NOMO-1 treated with DMSO at 0.1 percent for 48 hours (cell line): ENCODE data around the gene KANK4.

ENCODE experiments used
- DNase-seq: peaks from one replicate; lab custom pipeline; 2025; ENCODE audit not compliant: unreplicated experiment; lab: John Stamatoyannopoulos, UW

KANK4 gene

DNA sequence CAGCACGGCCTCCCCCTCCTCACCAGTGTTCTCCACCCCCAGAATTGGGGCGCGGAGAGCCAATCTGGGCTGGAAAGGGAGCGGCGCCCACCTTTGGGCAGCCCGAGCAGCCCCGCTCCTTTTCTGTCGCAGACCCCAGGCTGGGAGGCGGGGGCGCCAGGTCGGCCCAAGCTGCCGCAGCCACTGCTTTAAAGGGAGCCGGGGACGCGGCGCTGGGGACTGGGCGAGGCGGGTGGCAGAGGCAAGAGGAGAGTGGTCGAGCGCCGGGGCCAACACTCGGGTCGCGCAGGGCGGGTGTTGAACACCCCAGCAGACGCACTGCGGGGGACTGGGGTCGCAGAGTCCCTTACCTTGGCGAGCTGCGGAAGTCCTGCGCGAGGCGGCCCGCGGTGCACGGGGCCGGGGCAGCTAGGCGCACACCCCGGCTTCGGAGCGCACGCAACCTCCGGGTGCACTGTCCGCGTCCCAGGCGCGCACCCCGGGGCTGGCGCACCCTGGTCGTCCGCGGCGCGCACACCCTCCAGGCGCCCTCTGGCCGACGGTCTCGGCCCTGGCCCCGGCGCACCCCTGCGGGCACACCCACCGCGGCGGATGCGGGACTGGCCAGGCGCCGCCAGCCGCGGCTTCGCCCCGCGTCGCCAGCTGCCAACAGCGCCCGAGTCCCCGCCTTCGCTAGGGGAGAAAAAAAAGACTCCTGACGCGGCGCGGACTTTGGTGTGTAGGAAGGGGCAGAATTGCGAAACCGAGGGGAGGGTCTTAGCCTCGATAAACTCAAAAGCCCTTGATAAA is at the start of gene KANK4:
Gene KANK4, minus strand, starts transcription at position 679 of the 789 bp plus-strand sequence. CDS start 37,870 bp downstream, outside the sequence.
- DNase-seq = no peak

DNA sequence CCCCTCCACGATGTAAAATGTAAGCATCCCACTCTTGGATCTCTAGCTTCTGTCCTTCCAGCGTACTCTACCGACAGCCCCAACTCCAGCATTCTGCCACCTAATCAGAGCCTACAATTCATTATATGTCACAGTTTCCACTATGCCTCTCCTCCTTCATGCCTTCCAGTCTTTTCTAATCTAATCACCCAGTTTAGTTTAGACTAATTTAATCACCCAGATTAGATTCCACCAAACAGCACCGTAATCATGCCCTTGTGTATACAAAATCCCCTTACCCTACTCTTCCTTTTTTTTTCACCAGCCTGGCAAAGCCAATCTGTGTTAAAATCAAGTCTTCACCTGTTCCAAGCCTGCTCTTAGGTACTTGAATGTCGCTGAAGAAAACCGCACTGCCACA is 49.8 kb upstream of the KANK4 start:
- DNase-seq = no peak

DNA sequence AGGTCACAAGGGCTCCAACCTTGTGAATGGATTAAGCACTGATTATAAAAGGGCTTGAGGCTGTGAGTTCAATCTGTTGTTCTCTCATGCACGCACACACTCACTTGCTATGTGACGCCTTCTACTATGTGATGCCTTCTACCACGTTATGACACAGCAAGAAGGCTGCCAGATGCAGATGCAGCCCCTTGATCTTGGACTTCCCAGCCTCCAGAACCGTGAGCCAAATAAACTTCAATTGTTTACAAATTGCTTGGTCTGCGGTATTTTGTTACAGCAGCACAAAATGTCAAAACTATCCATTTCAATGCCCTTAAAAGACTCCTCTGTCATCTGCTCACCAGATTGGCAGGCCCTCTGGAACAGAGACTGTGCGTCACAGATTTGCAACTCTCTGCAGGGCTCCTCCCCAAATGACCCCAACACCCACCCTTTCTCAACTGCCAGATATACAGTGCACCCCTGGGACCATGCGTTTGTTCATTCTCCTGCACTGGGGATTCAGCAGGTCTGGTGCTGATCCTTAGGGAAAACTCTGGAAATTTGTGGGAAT is 47.8 kb upstream of the KANK4 start:
- no peak for DNase-seq

DNA sequence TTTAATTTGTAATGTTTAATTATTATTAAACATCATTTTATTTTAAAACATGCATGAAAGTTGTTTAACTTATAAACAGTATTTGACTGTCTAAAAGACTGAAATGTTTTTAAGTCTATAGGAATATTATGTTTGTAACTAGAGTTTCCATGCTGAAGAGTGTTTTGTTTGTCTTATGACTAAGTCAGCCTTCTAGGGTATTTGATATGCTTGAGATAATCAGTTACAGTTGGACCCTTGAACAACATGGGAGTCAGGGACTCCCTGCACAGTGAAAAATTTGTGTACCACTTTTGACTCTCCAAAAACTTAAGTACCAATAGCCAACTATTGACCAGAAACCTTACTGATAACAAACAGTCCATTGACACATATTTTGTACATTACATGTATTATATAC is 45.5 kb upstream of the KANK4 start:
- no peak for DNase-seq

DNA sequence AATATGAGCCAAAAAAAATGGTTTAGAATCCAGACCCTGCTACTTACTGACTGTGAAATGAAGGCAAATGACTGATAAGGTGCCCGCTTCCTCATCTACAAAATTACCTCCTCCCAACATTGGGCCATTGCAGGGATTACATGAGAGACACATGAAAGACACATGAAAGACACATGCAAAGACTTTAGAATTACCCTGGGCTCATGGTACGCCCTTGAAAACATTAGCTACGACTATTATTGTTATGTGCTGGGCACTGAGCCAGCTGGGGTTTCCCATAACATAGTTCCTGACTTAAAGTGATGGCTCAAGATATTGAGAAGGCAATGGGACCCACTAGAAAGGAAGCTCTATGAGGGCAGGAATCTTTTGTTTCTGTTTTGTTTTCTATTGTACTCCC is 43.7 kb upstream of the KANK4 start:
- no peak for DNase-seq

DNA sequence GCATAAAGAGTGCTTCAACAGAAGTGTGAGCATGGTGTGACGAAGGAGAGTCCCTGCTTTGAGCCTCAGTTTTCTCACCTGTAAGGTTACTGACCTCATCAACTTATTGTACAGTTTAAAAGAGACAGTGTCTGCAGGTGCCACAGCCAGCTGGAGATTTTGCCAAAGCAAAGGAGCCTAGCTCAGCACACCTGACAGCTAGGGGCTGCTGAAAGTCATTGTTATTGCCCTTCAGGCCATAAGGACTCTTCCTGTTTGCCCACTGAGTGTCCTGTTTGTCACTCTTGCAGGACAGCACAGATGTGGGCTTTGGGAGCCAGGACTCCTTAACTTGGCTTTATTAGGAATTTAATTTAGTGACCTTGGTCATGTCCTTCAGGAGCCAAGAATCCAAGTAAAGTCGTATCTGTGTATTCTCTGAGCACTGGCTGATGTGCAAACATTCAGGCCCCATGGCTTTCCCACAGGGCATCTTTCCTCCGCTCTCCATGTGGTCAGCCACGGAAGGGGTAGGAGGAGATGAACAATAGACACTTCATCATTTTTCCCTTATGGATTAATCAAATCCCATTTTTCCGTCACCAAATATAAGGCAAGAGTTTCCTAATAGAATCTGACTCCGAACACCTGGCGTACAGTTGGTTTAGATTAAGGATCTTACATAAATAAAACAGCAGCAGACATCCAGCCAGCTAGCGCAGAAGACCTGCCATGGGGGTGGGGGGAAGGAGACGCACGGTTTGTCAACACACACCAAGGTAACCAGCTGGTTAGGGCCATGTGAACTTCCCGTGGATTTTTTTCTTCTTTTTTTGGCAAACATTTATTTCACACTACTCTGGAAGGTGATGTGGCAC is 43.1 kb upstream of the KANK4 start:
- DNase-seq = no peak

DNA sequence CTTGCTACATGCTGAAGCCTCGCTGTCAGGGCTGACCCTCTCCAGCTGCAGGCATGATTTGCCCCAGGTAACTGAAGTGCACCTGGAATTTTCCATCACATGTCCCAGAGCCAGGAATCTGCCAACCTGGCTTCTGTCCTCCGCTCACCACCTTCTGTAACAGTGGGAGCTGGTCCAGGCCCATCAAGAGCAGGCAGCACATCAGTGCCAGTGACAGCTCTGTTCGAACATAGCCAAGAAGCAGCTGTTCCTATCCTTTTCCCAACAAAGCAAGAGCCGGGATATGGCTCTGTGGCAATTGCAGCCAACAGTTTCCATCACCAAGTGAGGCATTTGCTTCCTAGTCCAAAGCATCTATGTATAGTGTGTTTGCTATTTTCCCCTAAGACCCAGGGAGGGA is 42.2 kb upstream of the KANK4 start:
- no peak for DNase-seq

DNA sequence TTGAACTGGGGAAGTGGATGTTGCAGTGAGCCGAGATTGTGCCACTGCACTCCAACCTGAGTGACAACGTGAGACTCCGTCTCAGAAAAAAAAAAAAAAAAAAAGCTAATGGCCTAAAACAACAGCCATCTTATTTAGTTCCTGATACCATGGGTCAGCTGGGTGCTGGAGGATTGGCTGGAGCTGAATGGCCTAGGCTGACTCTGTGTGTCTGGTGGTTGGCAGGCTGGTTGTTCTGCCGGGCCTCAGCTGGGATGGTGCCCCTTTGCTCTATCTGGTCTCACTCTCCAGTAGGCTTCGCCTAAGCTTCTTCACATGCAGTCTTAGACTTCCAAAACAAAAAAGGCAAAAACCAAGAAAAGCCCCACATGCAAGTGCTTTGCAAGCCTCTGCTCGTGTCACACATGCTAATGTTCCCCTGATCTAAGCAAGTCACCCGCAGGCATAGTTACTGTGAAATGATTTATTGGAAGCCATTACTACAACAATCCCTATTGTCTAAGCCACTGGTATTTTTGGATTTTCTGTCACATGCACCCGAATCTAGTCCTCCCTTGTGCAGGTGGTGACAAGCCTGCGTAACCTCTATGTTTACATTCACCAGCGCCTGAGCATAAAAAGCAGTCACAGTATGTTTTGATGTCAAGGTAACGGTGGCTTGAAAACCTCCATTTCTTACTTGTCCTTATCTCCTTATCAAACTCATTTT is 39.6 kb upstream of the KANK4 start:
- no peak for DNase-seq

DNA sequence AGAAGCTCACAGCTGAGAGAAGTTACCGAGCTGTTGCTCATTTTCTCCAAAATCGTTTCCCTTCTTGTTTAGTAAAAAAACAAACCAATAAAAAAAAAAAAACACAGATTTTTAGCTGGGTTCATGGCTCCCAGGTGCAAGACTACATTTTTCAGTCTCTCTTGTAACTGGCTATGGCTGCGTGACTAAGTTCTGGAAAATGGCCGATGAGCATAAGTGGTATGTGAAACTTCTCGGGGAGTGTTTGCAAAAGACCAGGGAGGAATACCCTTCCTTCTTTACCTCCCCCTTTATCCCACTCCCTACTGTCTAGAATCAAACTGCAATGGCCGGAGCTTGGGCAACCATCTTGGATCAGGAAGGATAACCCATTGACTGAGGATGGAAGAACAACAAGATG is 38.7 kb upstream of the KANK4 start:
- DNase-seq = no peak

DNA sequence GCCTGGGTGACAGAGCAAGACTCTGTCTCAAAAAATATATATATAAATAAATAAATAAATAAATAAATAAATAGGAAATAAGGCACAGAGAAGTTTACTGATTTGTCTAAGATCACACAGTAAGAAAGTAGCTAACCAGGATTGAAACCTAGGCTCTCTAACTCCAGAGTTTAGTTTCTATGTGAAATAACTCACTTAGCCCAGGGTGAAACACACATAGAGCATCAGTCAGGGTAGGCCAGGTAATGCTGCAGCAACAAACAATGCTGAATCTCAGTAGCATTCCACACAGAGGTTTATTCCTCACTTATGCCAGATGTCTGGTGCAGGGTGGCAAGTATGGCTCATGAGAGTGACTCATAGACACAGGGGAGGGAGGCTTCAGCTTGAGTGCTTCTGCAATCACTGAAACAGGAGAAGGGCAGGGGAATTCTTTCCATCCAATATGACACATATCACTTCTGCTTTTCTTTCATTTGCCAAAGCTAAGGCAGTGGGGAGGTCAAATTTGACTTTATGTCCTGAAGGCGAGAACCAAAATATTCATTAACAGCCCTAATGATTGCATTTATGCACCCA is 37.1 kb upstream of the KANK4 start:
- DNase-seq = peak; percentile 88

DNA sequence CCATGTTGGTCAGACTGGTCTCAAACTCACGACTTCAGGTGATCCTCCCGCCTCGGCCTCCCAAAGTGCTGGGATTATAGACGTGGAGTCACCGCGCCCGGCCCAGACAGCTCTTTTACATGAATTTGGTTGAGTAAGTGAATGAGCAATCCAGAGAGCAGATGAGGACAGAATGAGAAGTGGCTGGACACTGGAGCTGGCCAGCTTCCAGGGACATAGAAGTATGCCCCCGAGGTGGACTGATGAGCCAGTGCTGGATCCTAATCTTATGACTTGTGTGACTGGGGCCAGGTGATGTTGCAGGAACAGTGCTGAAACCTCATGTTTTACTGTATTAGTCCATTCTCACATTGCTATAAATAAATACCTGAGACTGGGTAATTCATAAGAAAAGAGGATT is 35.9 kb upstream of the KANK4 start:
- DNase-seq = no peak

DNA sequence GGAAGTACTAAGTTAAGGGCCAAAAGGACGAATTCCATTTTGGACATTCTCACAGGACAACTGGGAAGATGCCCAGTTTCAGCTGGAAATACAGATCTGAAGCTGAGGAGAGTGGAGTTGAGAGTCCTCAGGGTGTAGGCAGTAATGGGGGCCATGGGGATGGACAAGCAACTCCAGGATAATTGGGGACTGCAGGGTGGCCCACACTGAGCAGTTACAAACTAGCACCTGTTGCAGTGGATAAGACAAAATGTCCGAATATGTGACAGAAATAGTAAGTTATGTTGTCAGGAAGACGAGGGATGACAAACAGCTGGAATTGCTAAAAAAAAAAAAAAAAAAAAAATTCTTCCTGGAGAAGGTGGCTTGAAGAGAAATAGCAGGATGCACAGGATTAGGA is 34.6 kb upstream of the KANK4 start:
- DNase-seq = no peak

DNA sequence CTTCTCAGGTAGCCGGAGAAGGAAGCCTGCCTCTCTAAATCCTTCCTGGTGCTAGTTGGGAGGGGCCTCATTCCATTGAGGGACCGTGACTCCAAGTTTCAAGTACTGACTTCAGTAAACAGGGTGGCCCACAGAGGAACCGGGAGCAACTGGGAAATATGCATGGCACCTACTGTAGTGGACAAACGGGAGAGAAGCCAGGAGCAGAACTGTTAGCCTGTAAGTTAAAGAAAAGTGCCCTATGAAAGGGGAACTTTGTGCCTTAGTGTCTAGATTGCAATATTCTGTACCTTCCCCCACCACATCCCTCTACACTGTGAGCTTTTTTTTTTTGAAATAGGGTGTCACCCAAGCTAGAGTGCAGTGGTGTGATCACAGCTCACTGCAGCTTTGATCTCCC is 33.2 kb upstream of the KANK4 start:
- peak; percentile 74 for DNase-seq

DNA sequence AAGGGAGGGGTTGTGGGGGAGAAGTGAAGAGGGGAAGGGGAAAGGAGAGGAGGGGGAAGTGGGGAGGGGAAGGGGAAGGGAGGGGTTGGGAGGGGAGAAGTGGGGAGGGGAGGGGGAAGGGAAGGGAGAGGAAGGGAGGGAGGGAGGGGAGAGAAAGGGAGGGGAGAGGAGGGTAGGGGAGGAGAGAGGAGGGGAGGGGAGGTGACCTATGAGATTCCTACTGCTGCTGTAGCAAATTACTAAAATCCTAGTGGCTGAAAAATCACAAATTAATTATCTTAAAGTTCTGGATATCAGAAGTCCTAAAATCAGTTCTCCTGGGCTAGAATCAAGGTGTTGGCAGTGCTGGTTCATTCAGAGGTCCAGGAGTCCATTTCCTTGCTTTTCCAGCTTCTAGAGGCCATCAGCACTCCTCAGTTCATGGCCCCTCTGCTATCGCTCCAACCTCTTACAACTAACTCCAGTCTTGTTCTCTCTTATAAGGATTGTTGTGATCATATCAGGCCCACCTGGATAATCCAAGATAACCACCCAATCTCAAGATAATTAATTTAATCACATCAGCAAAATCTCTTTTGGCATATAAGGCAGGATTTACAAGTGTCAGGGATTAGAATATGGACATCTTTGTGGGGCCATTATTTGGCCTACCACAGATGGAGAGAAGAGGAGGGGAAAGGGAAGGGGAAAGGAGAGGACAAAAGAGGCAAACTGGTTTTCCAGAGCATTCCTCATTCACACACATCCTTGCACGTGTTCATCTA is 30.4 kb upstream of the KANK4 start:
- no peak for DNase-seq

DNA sequence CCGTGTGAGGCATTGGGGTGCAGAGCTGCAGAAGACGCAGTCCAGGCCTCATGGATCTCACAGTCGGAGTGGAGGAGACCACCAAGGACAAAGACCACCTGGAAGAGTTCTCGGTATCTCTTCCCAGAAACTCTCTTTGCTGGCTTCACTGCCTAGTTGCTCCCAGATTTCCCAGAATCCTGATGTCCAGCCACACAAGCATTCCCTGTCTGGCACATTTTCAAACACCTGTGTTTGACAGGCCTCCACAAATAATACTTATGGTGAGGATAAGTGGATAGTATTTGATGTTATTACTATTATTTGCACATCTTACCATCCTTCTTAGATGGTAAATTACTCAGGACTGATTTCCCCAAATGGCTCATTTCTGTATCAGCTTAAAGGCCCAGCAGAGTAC is 27.7 kb upstream of the KANK4 start:
- no peak for DNase-seq

DNA sequence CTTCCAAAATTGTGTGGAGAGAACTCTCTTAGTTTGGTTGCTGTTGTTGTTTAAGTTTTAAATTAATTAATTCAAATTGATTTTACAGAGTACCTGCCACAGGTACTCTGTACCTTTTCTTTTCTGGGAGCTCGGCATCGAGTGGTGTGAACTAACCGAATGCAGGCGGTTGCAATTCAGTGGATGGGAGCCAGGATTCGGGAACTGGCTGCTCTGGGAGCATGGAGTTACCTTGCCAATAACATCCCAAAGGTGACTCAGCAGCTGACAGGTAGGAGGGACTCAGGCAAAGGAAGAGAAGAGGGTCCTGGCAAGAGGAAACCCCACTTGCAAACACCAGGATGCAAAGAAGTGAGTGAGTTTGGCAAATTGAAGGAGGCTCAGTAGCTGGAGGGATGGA is 24.7 kb upstream of the KANK4 start:
- DNase-seq = no peak

DNA sequence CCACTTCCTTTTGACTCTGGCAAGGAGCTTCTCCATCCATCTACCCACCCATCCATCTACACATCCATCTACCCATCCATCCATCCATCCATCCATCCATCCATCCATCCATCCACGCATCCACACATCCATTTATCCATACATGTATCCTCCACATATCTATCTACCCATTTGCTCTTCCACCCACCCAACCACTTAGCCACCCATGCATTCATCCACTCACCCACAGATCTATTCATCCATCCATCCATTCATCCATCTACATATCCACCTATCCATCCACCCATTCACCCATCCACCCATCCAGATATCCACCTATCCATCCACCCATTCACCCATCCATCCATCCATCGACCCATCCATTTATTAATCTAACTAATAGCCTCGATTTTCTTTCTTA is 23.0 kb upstream of the KANK4 start:
- no peak for DNase-seq

DNA sequence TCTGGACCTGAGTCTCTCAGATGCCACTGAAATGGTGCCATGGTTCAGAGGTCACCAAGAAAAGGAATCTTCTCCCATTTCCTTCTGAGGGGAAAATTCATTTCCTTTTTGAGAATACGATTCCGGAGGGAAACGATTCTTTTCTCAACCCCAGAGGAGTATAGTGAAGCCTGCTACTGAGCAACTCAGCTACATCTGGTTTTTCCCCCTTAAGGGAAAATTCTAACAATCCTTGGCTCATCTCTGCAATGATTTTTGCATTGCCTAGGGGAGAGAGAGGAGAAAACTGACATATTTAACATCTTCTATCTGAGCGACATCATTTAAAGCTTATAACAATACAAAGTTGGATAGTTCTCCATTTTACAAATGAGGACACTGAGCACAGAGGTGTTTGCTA is 22.4 kb upstream of the KANK4 start:
- DNase-seq = no peak

DNA sequence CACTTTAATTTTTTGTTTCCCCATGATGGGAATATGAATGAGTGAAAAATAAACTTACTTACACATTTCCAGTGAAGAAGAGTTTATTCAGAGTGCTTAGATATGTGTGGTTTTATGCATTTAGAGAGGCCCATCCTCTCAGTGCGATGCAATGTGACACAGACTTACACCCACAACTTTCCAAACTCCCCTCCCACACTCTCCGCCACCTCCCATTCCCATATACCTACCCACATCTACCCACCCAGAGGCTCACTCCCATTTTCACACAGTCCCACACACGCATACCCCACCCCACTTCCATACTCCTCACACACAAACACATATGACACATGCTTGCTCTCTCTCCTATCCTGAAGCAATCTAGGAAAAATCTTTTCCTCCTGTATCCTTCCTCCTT is 21.9 kb upstream of the KANK4 start:
- no peak for DNase-seq
